ENCODE measurements around the gene CSF2.

CSF2 gene

GRCh38 chr5:132067451-132067850 is 6.1 kb upstream of the CSF2 start:
- TF ChIP-seq POLR2AphosphoS5 (IDR thresholded peaks at IDR 0.05; ENCODE audit: low read depth) (no peak), SPI1 (IDR thresholded peaks at IDR 0.05; ENCODE audit: borderline replicate concordance, low read depth) (no peak), GABPA (IDR thresholded peaks at IDR 0.05; ENCODE audit: low read depth) (no peak), REST (IDR thresholded peaks at IDR 0.05; ENCODE audit: insufficient replicate concordance, low read depth) (no peak)
- TF ChIP-seq, protein P1, sequence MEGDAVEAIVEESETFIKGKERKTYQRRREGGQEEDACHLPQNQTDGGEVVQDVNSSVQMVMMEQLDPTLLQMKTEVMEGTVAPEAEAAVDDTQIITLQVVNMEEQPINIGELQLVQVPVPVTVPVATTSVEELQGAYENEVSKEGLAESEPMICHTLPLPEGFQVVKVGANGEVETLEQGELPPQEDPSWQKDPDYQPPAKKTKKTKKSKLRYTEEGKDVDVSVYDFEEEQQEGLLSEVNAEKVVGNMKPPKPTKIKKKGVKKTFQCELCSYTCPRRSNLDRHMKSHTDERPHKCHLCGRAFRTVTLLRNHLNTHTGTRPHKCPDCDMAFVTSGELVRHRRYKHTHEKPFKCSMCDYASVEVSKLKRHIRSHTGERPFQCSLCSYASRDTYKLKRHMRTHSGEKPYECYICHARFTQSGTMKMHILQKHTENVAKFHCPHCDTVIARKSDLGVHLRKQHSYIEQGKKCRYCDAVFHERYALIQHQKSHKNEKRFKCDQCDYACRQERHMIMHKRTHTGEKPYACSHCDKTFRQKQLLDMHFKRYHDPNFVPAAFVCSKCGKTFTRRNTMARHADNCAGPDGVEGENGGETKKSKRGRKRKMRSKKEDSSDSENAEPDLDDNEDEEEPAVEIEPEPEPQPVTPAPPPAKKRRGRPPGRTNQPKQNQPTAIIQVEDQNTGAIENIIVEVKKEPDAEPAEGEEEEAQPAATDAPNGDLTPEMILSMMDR (IDR thresholded peaks at IDR 0.05; ENCODE audit: insufficient read depth, low read length) = no peak
- Histone ChIP-seq H3K27me3 (ENCODE audit: insufficient read depth, poor library complexity, severe bottlenecking) (no peaks in the 10 kb centered on the region), H3K27ac (replicated peaks) (no peak overlapping the region)

DNA sequence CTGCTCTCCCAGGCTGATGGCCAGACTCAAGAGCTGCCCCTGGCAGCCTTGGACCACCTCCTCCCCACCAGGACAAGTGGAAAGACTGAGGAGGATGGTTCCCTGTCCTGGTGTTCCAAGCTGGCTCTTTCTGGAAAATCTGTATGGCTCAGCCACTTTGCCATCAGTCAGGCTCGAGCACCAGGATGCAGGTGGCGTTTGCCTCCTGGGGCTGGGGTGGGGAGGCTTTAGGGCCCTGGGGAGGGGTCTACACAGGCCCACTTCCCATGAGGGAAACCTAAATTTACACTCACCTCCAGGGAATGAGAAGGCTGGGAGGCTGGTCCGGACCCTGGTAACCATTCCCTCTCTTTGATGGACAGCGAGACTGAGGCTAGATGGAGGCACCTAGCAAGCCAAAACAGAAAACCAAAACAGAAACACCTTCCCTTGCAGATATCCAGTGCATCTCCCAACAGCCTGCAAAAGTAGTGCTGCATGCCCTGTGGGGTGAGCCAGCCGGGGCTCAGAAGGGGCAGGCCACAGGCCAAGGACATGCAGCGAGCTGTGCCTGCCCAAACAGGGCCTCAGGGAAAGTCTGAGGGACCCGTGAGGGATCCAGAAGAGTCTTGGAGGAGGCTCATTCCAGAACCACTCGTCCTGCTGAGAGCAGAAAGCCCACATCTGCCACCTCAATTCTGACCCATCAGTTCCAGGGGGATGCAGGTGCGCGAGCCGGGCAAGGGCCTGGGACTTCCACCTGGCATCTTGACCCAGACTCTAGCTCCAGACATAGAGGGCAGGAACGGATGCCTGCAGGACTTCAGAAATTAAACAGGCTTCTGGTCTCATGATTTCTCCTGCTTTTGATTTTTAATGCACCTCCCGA is 5.4 kb upstream of the CSF2 start:
- TF ChIP-seq SPI1 (IDR thresholded peaks at IDR 0.05; ENCODE audit: borderline replicate concordance, low read depth) (no peak), GABPA (IDR thresholded peaks at IDR 0.05; ENCODE audit: low read depth) (no peak), REST (IDR thresholded peaks at IDR 0.05; ENCODE audit: insufficient replicate concordance, low read depth) (no peak), POLR2AphosphoS5 (IDR thresholded peaks at IDR 0.05; ENCODE audit: low read depth) (no peak)
- TF ChIP-seq, protein P1 (IDR thresholded peaks at IDR 0.05; ENCODE audit: insufficient read depth, low read length) = no peak
- Histone ChIP-seq H3K27me3 (ENCODE audit: insufficient read depth, poor library complexity, severe bottlenecking) (no peaks in the 10 kb centered on the region), H3K4me3 (replicated peaks; ENCODE audit: insufficient read depth, low read length) (no peak overlapping the region), H3K27ac (replicated peaks) (no peak overlapping the region)
- no peak for DNase-seq (ENCODE audit: low read depth in 1 of 2, low spot score in 1 of 2)

More at GRCh38 chr5:132067451-132067850, 6.1 kb upstream of the CSF2 start:
- no peak overlapping the region for H3K4me3 ChIP-seq (replicated peaks; ENCODE audit: insufficient read depth, low read length)
- no peak for DNase-seq (ENCODE audit: low read depth in 1 of 2, low spot score in 1 of 2)

- Histone ChIP-seq H3K4me3 (replicated peaks; ENCODE audit: insufficient read depth, low read length) (no peak overlapping the region), H3K27ac (replicated peaks) (no peak overlapping the region), H3K27me3 (ENCODE audit: insufficient read depth, poor library complexity, severe bottlenecking) (no peaks in the 10 kb centered on the region)
- DNase-seq (ENCODE audit: low read depth in 1 of 2, low spot score in 1 of 2) = peak; percentile 31 to 46
- TF ChIP-seq REST (IDR thresholded peaks at IDR 0.05; ENCODE audit: insufficient replicate concordance, low read depth) (no peak), POLR2AphosphoS5 (IDR thresholded peaks at IDR 0.05; ENCODE audit: low read depth) (peak; percentile 54; the same call in 1 of the 2 replicates), SPI1 (IDR thresholded peaks at IDR 0.05; ENCODE audit: borderline replicate concordance, low read depth) (no peak)
Measured at GRCh38 chr5:132069561-132069960, 4.0 kb upstream of the CSF2 start.

All from HL-60 (cell line).